HL-60 (cell line): ENCODE results near the gene HOXD13.
A peak's percentile ranks its signal among the peaks of the same experiment; 100 is the strongest.

Experiments
- DNase-seq, 2 experiments: peaks; one replicate each; pipeline ENCODE4 v3.0.0-alpha.2; 2010 to 2020; ENCODE audit warnings: low read depth in 1 of 2, low spot score in 1 of 2
- H3K27ac ChIP-seq: fragments of 250-450 bp; sonication (Bioruptor Pico); replicated peaks from 2 replicates; pipeline ENCODE4 v1.5.1; 2020; ENCODE audit warnings: mild to moderate bottlenecking, moderate library complexity
- H3K27me3 ChIP-seq: fragments of 250-450 bp; sonication (Bioruptor Pico); 2 replicates; pipeline ENCODE4 v1.5.1; 2021; ENCODE audit warnings: mild to moderate bottlenecking, moderate library complexity; ENCODE audit not compliant: insufficient read depth, poor library complexity, severe bottlenecking
- H3K4me3 ChIP-seq: replicated peaks from 2 replicates; pipeline ENCODE4 v1.5.1; 2011; ENCODE audit warnings: mild to moderate bottlenecking, control low read depth, low read length; ENCODE audit not compliant: insufficient read depth
- CTCF ChIP-seq: IDR thresholded peaks from one replicate; pipeline ENCODE4 v1.5.1; 2011; ENCODE audit warnings: low read length, control low read depth, inconsistent platforms; ENCODE audit not compliant: insufficient read depth
- GABPA ChIP-seq: IDR thresholded peaks from 2 replicates; pipeline ENCODE4 v1.6.1; 2012; ENCODE audit warnings: low read depth
- POLR2AphosphoS5 ChIP-seq: IDR thresholded peaks from 2 replicates; pipeline ENCODE4 v1.6.1; 2012; ENCODE audit warnings: low read depth
- REST ChIP-seq: IDR thresholded peaks from 2 replicates; pipeline ENCODE4 v1.6.1; 2012; ENCODE audit warnings: low read depth; ENCODE audit not compliant: insufficient replicate concordance
- SPI1 ChIP-seq: IDR thresholded peaks from 2 replicates; pipeline ENCODE4 v1.6.1; 2012; ENCODE audit warnings: low read depth, mild to moderate bottlenecking, borderline replicate concordance

The HOXD13 gene

GRCh38 chr2:176078541-176079284 is 13.8 kb upstream of the HOXD13 start:
- Histone ChIP-seq H3K27ac (no peak overlapping the region), H3K27me3 (peaks cover 81% of the 10 kb centered on the region), H3K4me3 (no peak overlapping the region)
- no peak for TF ChIP-seq CTCF
- no peak for TF ChIP-seq SPI1
- no peak for DNase-seq

- Histone ChIP-seq H3K27ac (no peak overlapping the region), H3K27me3 (peaks cover 81% of the 10 kb centered on the region), H3K4me3 (peak overlapping the region; percentile 39)
- TF ChIP-seq GABPA (no peak), POLR2AphosphoS5 (no peak), REST (no peak), SPI1 (no peak), CTCF (no peak)
- no peak for DNase-seq
Observed at GRCh38 chr2:176079285-176079830, 13.2 kb upstream of the HOXD13 start.

GRCh38 chr2:176079831-176080539 is 12.5 kb upstream of the HOXD13 start:
- TF ChIP-seq POLR2AphosphoS5 (no peak), CTCF (peak; percentile 63)
- Histone ChIP-seq H3K27ac (no peak overlapping the region), H3K27me3 (peaks cover 83% of the 10 kb centered on the region), H3K4me3 (peak overlapping the region; percentile 39)
- DNase-seq: peak in 1 of 2 experiments; percentile 52

- Histone ChIP-seq H3K27ac (no peak overlapping the region), H3K4me3 (peak overlapping the region; percentile 16), H3K27me3 (peaks cover 83% of the 10 kb centered on the region)
- TF ChIP-seq GABPA (no peak), POLR2AphosphoS5 (no peak), CTCF (no peak), REST (no peak), SPI1 (no peak)
- DNase-seq: no peak
Observed at GRCh38 chr2:176080540-176081375, 11.8 kb upstream of the HOXD13 start.
